ENCODE data around the gene CREG2. TPM values are rescaled to one million over a fixed set of nuclear protein-coding genes. Genes with fewer than 3 reads are reported as not detected.

The CREG2 gene
- polyA plus RNA-seq, 1 donor from 2014 or later: 1.2 TPM

GRCh38 chr2:101348883-101349282 lies 38.4 kb downstream of the CREG2 start:
- Histone ChIP-seq H3K9me2 (ENCODE audit: insufficient read depth, low read length) (no peaks in the 10 kb centered on the region), H3K27me3 (ENCODE audit: insufficient read depth, low read depth, low read length) (no peaks in the 10 kb centered on the region), H3K27ac (ENCODE audit: low read length) (no peak overlapping the region), H3K9me3 (ENCODE audit: low read length) (no peaks in the 10 kb centered on the region), H3K4me3 (ENCODE audit: low read length) (no peak overlapping the region), H3K9ac (ENCODE audit: low read length) (no peak overlapping the region), H3F3A (ENCODE audit: insufficient read depth, low read length, poor library complexity, severe bottlenecking) (no peaks in the 10 kb centered on the region), H3K36me3 (ENCODE audit: insufficient read depth, low read length) (no peaks in the 10 kb centered on the region), H2AFZ (ENCODE audit: low read depth, low read length) (no peak overlapping the region), H3K4me2 (ENCODE audit: low read length) (no peak overlapping the region), H4K20me1 (ENCODE audit: insufficient read depth) (no peaks in the 10 kb centered on the region), H3K79me2 (replicated peaks; ENCODE audit: insufficient read depth, low read length) (no peaks in the 10 kb centered on the region)
- TF ChIP-seq, protein P1, sequence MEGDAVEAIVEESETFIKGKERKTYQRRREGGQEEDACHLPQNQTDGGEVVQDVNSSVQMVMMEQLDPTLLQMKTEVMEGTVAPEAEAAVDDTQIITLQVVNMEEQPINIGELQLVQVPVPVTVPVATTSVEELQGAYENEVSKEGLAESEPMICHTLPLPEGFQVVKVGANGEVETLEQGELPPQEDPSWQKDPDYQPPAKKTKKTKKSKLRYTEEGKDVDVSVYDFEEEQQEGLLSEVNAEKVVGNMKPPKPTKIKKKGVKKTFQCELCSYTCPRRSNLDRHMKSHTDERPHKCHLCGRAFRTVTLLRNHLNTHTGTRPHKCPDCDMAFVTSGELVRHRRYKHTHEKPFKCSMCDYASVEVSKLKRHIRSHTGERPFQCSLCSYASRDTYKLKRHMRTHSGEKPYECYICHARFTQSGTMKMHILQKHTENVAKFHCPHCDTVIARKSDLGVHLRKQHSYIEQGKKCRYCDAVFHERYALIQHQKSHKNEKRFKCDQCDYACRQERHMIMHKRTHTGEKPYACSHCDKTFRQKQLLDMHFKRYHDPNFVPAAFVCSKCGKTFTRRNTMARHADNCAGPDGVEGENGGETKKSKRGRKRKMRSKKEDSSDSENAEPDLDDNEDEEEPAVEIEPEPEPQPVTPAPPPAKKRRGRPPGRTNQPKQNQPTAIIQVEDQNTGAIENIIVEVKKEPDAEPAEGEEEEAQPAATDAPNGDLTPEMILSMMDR (IDR thresholded peaks at IDR 0.05; ENCODE audit: poor library complexity, severe bottlenecking): no peak
- TF ChIP-seq EP300 (conservative IDR thresholded peaks at IDR 0.05; ENCODE audit: poor library complexity, severe bottlenecking): no peak
- TF ChIP-seq RAD21 (conservative IDR thresholded peaks at IDR 0.05): no peak
- no peak for TF ChIP-seq SMC3 (conservative IDR thresholded peaks at IDR 0.05; ENCODE audit: poor library complexity)
- no peak for TF ChIP-seq REST (IDR thresholded peaks at IDR 0.05; ENCODE audit: borderline replicate concordance)
- TF ChIP-seq POLR2AphosphoS5 (IDR thresholded peaks at IDR 0.05): no peak
- TF ChIP-seq EZH2 (IDR thresholded peaks at IDR 0.05; ENCODE audit: borderline replicate concordance, insufficient read depth, low read length, poor library complexity, severe bottlenecking): no peak
- TF ChIP-seq TAF1 (IDR thresholded peaks at IDR 0.05; ENCODE audit: low read depth): no peak
- TF ChIP-seq MXI1 (conservative IDR thresholded peaks at IDR 0.05; ENCODE audit: poor library complexity, severe bottlenecking): no peak

DNA sequence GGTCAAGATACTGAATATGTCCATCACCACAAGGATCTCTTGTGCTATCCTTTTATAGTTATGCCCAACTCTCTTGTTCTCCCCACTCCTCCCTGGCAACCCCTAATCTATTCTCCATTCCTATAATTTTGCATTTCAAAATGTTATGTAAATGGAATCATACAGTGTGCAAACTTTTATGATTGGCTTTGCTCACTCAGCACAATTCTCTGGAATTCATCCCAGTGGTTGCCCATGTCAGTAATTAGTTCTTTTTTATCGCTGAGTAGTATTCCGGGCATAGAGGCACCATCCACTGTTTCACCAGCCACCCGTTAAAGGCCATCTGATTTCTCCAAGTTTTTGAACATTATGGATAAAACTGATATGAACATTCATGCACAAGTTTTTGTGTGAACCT lies 40.4 kb downstream of the CREG2 start:
- no peaks in the 10 kb centered on the region for H3K9me3 ChIP-seq (ENCODE audit: low read length)
- no peaks in the 10 kb centered on the region for H4K20me1 ChIP-seq (ENCODE audit: insufficient read depth)
- H2AFZ ChIP-seq (ENCODE audit: low read depth, low read length): no peak overlapping the region
- H3K4me2 ChIP-seq (ENCODE audit: low read length): no peak overlapping the region
- H3K27me3 ChIP-seq (ENCODE audit: insufficient read depth, low read depth, low read length): no peaks in the 10 kb centered on the region
- H3K36me3 ChIP-seq (ENCODE audit: insufficient read depth, low read length): no peaks in the 10 kb centered on the region
- no peaks in the 10 kb centered on the region for H3K9me2 ChIP-seq (ENCODE audit: insufficient read depth, low read length)
- H3K9ac ChIP-seq (ENCODE audit: low read length): no peak overlapping the region
- H3K27ac ChIP-seq (ENCODE audit: low read length): no peak overlapping the region
- H3K79me2 ChIP-seq (replicated peaks; ENCODE audit: insufficient read depth, low read length): no peaks in the 10 kb centered on the region
- H3K4me3 ChIP-seq (ENCODE audit: low read length): no peak overlapping the region
- no peaks in the 10 kb centered on the region for H3F3A ChIP-seq (ENCODE audit: insufficient read depth, low read length, poor library complexity, severe bottlenecking)
- no peak for TF ChIP-seq SMC3 (conservative IDR thresholded peaks at IDR 0.05; ENCODE audit: poor library complexity)
- TF ChIP-seq, protein P1 (IDR thresholded peaks at IDR 0.05; ENCODE audit: poor library complexity, severe bottlenecking): no peak
- no peak for TF ChIP-seq EP300 (conservative IDR thresholded peaks at IDR 0.05; ENCODE audit: poor library complexity, severe bottlenecking)
- no peak for TF ChIP-seq POLR2AphosphoS5 (IDR thresholded peaks at IDR 0.05)
- no peak for TF ChIP-seq EZH2 (IDR thresholded peaks at IDR 0.05; ENCODE audit: borderline replicate concordance, insufficient read depth, low read length, poor library complexity, severe bottlenecking)
- no peak for TF ChIP-seq TAF1 (IDR thresholded peaks at IDR 0.05; ENCODE audit: low read depth)
- no peak for TF ChIP-seq MXI1 (conservative IDR thresholded peaks at IDR 0.05; ENCODE audit: poor library complexity, severe bottlenecking)
- TF ChIP-seq REST (IDR thresholded peaks at IDR 0.05; ENCODE audit: borderline replicate concordance): no peak
- TF ChIP-seq RAD21 (conservative IDR thresholded peaks at IDR 0.05): no peak

Data from neural cell (in vitro differentiated cells).